ENCODE measurements around the gene CCRL2.

The CCRL2 gene, protein sequence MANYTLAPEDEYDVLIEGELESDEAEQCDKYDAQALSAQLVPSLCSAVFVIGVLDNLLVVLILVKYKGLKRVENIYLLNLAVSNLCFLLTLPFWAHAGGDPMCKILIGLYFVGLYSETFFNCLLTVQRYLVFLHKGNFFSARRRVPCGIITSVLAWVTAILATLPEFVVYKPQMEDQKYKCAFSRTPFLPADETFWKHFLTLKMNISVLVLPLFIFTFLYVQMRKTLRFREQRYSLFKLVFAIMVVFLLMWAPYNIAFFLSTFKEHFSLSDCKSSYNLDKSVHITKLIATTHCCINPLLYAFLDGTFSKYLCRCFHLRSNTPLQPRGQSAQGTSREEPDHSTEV

DNA sequence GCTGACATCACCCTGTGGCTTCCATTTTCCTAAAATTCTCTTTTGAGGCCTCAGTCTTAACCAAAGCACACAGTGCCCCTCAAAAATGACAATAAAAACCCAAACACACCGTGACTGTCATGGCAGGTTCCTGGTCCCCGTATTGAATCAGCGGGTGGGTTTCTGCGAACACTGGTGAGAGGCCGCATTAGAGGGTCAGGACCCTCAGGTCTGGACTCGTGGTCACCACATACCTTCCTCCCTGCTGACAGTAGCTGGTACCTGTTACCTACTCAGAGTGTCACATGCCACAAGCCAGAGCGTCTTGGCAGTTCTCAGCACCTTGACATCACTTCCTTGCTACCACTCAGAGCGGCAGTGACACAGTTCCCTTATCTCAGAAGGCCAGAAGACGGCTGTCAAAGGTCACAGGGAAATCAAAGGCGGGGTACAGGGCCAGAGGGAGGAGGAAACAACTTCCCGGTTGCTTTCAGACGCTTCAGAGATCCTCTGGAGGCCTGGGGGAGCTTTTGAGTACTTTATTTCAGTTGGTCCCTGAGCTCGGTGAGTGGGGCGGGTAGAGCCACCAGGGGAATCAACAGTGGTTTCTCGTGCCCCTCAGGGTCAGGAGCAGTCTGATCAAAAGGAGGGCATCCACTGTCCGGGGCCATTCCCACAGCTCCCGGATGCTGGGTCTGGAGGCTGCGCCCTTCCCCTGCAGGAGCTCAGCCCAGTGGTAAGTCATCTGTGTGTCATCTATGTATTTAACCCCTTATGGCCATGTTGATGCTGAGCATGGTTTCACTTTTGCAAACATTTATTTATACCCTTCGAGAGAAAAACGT is at the start of gene CCRL2, which contains the start of gene CCR5AS:
CCRL2 (plus strand) TSS at position 472 of the 824 bp plus-strand sequence. CDS start 821 bp downstream, outside the sequence.
CCR5AS (minus strand) TSS at position 279 of the 824 bp plus-strand sequence.
- DNase-seq = peak; percentile 46

DNA sequence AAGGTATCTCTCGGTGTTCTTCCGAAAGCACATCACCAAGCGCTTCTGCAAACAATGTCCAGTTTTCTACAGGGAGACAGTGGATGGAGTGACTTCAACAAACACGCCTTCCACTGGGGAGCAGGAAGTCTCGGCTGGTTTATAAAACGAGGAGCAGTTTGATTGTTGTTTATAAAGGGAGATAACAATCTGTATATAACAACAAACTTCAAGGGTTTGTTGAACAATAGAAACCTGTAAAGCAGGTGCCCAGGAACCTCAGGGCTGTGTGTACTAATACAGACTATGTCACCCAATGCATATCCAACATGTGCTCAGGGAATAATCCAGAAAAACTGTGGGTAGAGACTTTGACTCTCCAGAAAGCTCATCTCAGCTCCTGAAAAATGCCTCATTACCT is 48.6 kb upstream of the CCRL2 start:
- no peak for DNase-seq

DNA sequence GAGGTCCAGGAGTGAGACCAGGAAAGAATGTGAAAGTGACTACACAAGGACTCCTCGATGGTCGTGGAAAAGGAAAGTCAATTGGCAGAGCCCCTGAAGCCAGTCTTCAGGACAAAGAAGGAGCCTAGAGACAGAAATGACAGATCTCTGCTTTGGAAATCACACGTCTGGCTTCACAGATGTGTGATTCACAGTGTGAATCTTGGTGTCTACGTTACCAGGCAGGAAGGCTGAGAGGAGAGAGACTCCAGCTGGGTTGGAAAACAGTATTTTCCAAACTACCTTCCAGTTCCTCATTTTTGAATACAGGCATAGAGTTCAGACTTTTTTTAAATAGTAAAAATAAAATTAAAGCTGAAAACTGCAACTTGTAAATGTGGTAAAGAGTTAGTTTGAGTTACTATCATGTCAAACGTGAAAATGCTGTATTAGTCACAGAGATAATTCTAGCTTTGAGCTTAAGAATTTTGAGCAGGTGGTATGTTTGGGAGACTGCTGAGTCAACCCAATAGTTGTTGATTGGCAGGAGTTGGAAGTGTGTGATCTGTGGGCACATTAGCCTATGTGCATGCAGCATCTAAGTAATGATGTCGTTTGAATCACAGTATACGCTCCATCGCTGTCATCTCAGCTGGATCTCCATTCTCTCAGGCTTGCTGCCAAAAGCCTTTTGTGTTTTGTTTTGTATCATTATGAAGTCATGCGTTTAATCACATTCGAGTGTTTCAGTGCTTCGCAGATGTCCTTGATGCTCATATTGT is 47.1 kb upstream of the CCRL2 start:
- no peak for DNase-seq

- no peak for DNase-seq
Measured at GRCh38 chr3:46360907-46361306, 46.2 kb upstream of the CCRL2 start.

- DNase-seq = no peak
Measured at GRCh38 chr3:46361408-46362283, 45.4 kb upstream of the CCRL2 start.

GRCh38 chr3:46365041-46365440 is 42.0 kb upstream of the CCRL2 start:
- no peak for DNase-seq

DNA sequence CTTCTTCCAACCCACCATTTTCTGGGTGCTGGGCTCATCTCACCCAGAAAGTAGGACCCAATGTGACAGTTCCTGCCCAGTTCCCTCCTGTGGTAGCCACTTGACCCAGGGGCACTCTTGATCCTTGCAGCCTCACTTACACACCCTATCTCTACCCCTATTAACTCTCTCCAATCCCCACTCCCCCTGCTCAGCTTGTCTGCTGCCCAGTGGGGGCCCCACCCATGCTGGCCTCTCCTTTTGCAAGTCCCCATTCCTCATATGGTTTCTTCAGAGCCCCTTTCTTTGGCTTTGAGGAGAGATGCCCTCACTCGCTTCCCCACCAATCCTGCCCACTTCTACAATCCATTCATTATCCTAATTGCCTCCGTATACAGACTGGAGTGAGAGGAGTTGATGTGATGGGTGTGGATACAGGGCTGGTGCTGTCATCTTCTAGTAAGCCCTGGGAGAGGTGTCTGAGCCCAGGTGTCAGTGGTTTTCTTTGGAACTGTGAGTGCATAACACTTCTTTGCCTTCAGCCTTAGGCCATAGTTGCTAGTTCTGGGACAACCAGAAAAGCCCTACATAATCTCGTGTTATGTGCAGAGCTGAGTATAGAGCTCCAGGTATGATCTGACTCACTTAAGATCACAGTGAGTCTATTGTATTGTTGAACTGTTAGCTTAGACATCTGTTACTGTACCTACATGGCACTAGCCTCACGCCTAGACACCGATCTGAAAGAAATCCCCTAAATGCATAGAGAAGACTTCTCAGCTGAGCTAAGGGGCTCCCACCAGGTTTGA is 41.1 kb upstream of the CCRL2 start:
- DNase-seq = no peak

GRCh38 chr3:46367811-46368210 is 39.2 kb upstream of the CCRL2 start:
- no peak for DNase-seq

DNA sequence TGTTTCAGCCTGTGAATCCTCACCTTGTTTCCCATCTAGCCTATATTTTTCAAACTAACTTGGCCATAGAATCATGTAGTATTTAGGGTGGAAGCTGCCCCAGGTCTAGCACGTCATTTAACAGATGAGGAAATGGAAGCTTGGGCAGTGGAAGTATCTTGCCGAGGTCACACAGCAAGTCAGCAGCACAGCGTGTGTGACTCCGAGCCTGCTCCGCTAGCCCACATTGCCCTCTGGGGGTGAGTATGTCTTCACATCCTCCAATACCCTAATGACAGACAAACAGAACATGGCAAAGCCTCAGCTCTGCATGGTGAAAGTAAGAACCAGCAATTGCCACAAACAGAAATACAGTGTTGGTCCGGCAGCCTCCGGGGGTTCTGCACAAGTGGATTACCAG is 38.5 kb upstream of the CCRL2 start:
- peak; percentile 53 for DNase-seq

- DNase-seq = no peak
Measured at GRCh38 chr3:46369151-46369550, 37.9 kb upstream of the CCRL2 start.

GRCh38 chr3:46369675-46370132 is 37.4 kb upstream of the CCRL2 start:
- no peak for DNase-seq

GRCh38 chr3:46370839-46371518 is 36.1 kb upstream of the CCRL2 start, which contains the start of gene CCR5:
Gene CCR5 (plus strand): TSS chr3:46370946. CDS start chr3:46372903, 1,957 bp downstream.
- no peak for DNase-seq

GRCh38 chr3:46371519-46372340 is 35.3 kb upstream of the CCRL2 start:
- DNase-seq = no peak

DNA sequence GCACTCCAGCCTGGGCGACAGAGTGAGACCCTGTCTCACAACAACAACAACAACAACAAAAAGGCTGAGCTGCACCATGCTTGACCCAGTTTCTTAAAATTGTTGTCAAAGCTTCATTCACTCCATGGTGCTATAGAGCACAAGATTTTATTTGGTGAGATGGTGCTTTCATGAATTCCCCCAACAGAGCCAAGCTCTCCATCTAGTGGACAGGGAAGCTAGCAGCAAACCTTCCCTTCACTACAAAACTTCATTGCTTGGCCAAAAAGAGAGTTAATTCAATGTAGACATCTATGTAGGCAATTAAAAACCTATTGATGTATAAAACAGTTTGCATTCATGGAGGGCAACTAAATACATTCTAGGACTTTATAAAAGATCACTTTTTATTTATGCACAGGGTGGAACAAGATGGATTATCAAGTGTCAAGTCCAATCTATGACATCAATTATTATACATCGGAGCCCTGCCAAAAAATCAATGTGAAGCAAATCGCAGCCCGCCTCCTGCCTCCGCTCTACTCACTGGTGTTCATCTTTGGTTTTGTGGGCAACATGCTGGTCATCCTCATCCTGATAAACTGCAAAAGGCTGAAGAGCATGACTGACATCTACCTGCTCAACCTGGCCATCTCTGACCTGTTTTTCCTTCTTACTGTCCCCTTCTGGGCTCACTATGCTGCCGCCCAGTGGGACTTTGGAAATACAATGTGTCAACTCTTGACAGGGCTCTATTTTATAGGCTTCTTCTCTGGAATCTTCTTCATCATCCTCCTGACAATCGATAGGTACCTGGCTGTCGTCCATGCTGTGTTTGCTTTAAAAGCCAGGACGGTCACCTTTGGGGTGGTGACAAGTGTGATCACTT is 34.3 kb upstream of the CCRL2 start:
- no peak for DNase-seq

DNA sequence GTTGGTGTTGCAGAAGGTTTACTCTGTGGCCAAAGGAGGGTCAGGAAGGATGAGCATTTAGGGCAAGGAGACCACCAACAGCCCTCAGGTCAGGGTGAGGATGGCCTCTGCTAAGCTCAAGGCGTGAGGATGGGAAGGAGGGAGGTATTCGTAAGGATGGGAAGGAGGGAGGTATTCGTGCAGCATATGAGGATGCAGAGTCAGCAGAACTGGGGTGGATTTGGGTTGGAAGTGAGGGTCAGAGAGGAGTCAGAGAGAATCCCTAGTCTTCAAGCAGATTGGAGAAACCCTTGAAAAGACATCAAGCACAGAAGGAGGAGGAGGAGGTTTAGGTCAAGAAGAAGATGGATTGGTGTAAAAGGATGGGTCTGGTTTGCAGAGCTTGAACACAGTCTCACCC is 32.3 kb upstream of the CCRL2 start:
- no peak for DNase-seq

DNA sequence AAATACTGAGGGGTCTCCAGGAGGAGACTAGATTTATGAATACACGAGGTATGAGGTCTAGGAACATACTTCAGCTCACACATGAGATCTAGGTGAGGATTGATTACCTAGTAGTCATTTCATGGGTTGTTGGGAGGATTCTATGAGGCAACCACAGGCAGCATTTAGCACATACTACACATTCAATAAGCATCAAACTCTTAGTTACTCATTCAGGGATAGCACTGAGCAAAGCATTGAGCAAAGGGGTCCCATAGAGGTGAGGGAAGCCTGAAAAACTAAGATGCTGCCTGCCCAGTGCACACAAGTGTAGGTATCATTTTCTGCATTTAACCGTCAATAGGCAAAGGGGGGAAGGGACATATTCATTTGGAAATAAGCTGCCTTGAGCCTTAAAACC is 31.8 kb upstream of the CCRL2 start:
- no peak for DNase-seq

- no peak for DNase-seq
Measured at GRCh38 chr3:46375814-46376213, 31.2 kb upstream of the CCRL2 start.

DNA sequence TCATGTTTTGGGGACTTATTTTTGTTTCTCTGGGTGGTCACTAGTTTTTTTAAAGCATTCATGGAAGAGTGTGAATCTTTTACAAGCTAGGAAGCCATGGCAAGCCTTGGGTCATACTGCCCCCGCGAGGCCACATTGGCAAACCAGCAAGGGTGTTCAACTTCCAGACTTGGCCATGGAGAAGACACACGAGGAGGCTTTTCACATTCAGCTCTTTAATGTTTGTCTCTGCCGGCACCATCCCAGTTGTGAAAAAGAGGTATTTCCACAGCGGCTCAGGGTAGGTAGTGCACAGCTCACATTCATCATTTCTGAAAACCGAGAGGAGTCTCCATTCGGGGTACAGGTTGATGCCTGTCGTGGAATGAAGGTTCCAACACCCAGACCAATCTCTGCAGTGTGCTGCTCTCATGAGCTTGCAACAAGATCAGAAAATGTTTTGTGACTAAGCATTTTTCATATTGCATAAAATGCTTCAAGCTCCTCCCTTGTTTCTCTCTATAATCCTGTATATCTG is 28.6 kb upstream of the CCRL2 start:
- peak; percentile 67 for DNase-seq

Measured in activated CD8-positive, alpha-beta memory T cell treated with anti-CD3 and anti-CD28 coated beads, Interleukin-2, amount 50 U/mL, for 4 hours (primary cell).